Thyroid gland (tissue), 4 donors: ENCODE data around the gene MAP4K5.

ENCODE experiments used
- CTCF ChIP-seq, 6 experiments: fragments of 200-600 bp in 3 of 6; fragments of 450-650 bp in 3 of 6; sonication (generic) in 3 of 6; IDR thresholded peaks; one replicate each; pipeline ENCODE4 v1.5.1; 2016 to 2019; ENCODE audit warnings: antibody characterized with exemption in 6 of 6, mild to moderate bottlenecking in 2 of 6, inconsistent platforms in 1 of 6, moderate library complexity in 1 of 6
- POLR2A ChIP-seq, 2 donors: fragments of 450-650 bp; IDR thresholded peaks; one replicate each; pipeline ENCODE4 v1.6.1; 2017; ENCODE audit warnings: antibody characterized with exemption in 2 of 2, mild to moderate bottlenecking in 2 of 2, moderate library complexity in 1 of 2

- no peak for TF ChIP-seq CTCF (IDR thresholded peaks at IDR 0.05)
- TF ChIP-seq POLR2A (IDR thresholded peaks at IDR 0.05), result no peak
Observed at GRCh38 chr14:50451854-50452253, 80.5 kb downstream of the MAP4K5 start.
